ENCODE data around the gene DMRTC1B. TPM values are rescaled to one million over a fixed set of nuclear protein-coding genes. Genes with fewer than 3 reads are reported as not detected.
"Not testable (repeated sequence)": the region's sequence is repeated elsewhere in the genome, so short reads cannot be mapped to it uniquely, and the experiment has no call there.

DMRTC1B gene
- 1 to 10 TPM; 3.3 to 5.3 (median 3.7) TPM for polyA plus RNA-seq (ENCODE audit: insufficient read length in 4 of 4)

- not testable (repeated sequence) for DNase-seq (ENCODE audit: low read depth in 4 of 4, low spot score in 2 of 4)
Measured at GRCh38 chrX:72776653-72777466, at the start of gene DMRTC1B. Gene DMRTC1B (plus strand): TSS chrX:72776890. CDS start chrX:72845136, 68,246 bp downstream.

- no peak for DNase-seq (ENCODE audit: low read depth in 4 of 4, low spot score in 2 of 4)
Measured at GRCh38 chrX:72727846-72728245, 48.8 kb upstream of the DMRTC1B start.

GRCh38 chrX:72733636-72734035, 43.1 kb upstream of the DMRTC1B start:
- not testable (repeated sequence) for DNase-seq (ENCODE audit: low read depth in 4 of 4, low spot score in 2 of 4)

- no peak for DNase-seq (ENCODE audit: low read depth in 4 of 4, low spot score in 2 of 4)
Measured at GRCh38 chrX:72735561-72735960, 41.1 kb upstream of the DMRTC1B start.

- not testable (repeated sequence) for DNase-seq (ENCODE audit: low read depth in 4 of 4, low spot score in 2 of 4)
Measured at GRCh38 chrX:72745546-72745945, 31.1 kb upstream of the DMRTC1B start.

- not testable (repeated sequence) for DNase-seq (ENCODE audit: low read depth in 4 of 4, low spot score in 2 of 4)
Measured at GRCh38 chrX:72748545-72748944, 28.1 kb upstream of the DMRTC1B start.

GRCh38 chrX:72760454-72760853, 16.2 kb upstream of the DMRTC1B start:
- not testable (repeated sequence) for DNase-seq (ENCODE audit: low read depth in 4 of 4, low spot score in 2 of 4)

- not testable (repeated sequence) for DNase-seq (ENCODE audit: low read depth in 4 of 4, low spot score in 2 of 4)
Measured at GRCh38 chrX:72777467-72777790, 739 bp downstream of the DMRTC1B start.

GRCh38 chrX:72778146-72778545, 1.5 kb downstream of the DMRTC1B start:
- DNase-seq (ENCODE audit: low read depth in 4 of 4, low spot score in 2 of 4) = not testable (repeated sequence)

GRCh38 chrX:72782560-72782959, 5.9 kb downstream of the DMRTC1B start, which contains the start of gene FAM236B:
Gene FAM236B (minus strand): TSS chrX:72782660. CDS start chrX:72782560, 100 bp downstream.
- DNase-seq (ENCODE audit: low read depth in 4 of 4, low spot score in 2 of 4) = not testable (repeated sequence)

- DNase-seq (ENCODE audit: low read depth in 4 of 4, low spot score in 2 of 4) = not testable (repeated sequence)
Measured at GRCh38 chrX:72783365-72783936, 6.8 kb downstream of the DMRTC1B start.

GRCh38 chrX:72783964-72784363, 7.3 kb downstream of the DMRTC1B start:
- not testable (repeated sequence) for DNase-seq (ENCODE audit: low read depth in 4 of 4, low spot score in 2 of 4)

GRCh38 chrX:72788142-72788541, 11.5 kb downstream of the DMRTC1B start:
- DNase-seq (ENCODE audit: low read depth in 4 of 4, low spot score in 2 of 4) = not testable (repeated sequence)

- DNase-seq (ENCODE audit: low read depth in 4 of 4, low spot score in 2 of 4) = not testable (repeated sequence)
Measured at GRCh38 chrX:72790390-72790789, 13.7 kb downstream of the DMRTC1B start.

- not testable (repeated sequence) for DNase-seq (ENCODE audit: low read depth in 4 of 4, low spot score in 2 of 4)
Measured at GRCh38 chrX:72808110-72808509, 31.4 kb downstream of the DMRTC1B start, which contains the start of gene FAM236D. Gene FAM236D (minus strand): TSS chrX:72808210. CDS start chrX:72808110, 100 bp downstream.

GRCh38 chrX:72830701-72831100, 54.0 kb downstream of the DMRTC1B start:
- not testable (repeated sequence) for DNase-seq (ENCODE audit: low read depth in 4 of 4, low spot score in 2 of 4)

GRCh38 chrX:72837532-72837931, 60.8 kb downstream of the DMRTC1B start:
- not testable (repeated sequence) for DNase-seq (ENCODE audit: low read depth in 4 of 4, low spot score in 2 of 4)

GRCh38 chrX:72882898-72883297, 106.2 kb downstream of the DMRTC1B start:
- DNase-seq (ENCODE audit: low read depth in 4 of 4, low spot score in 2 of 4) = not testable (repeated sequence)

GRCh38 chrX:72889740-72890139, 113.0 kb downstream of the DMRTC1B start:
- not testable (repeated sequence) for DNase-seq (ENCODE audit: low read depth in 4 of 4, low spot score in 2 of 4)
